Measurements from ENCODE around the gene TMEM126B.
"Not testable (repeated sequence)": the region's sequence is repeated elsewhere in the genome, so short reads cannot be mapped to it uniquely, and the experiment has no call there.

Gene TMEM126B

GRCh38 chr11:85627998-85628770 is at the start of gene TMEM126B:
Gene TMEM126B (plus strand): TSS chr11:85628593. CDS start chr11:85628608, 15 bp downstream.
- DNase-seq, result peak; percentile 98

GRCh38 chr11:85582111-85582510 is 46.3 kb upstream of the TMEM126B start:
- DNase-seq, result no peak

GRCh38 chr11:85589373-85589772 is 39.0 kb upstream of the TMEM126B start:
- DNase-seq, result no peak

- DNase-seq, result peak; percentile 45
These were observed 37.4 kb upstream of the TMEM126B start for GRCh38 chr11:85590848-85591483.

- DNase-seq, result peak; percentile 54
These were observed 33.0 kb upstream of the TMEM126B start for GRCh38 chr11:85595285-85595884.

- DNase-seq, result no peak
These were observed 31.5 kb upstream of the TMEM126B start for GRCh38 chr11:85596886-85597285.

GRCh38 chr11:85599083-85599482 is 29.3 kb upstream of the TMEM126B start:
- DNase-seq, result no peak

- DNase-seq, result no peak
These were observed 25.7 kb upstream of the TMEM126B start for GRCh38 chr11:85602526-85603213.

GRCh38 chr11:85603220-85603619 is 25.2 kb upstream of the TMEM126B start:
- no peak for DNase-seq

GRCh38 chr11:85606237-85606636 is 22.2 kb upstream of the TMEM126B start:
- DNase-seq, result not testable (repeated sequence)

- not testable (repeated sequence) for DNase-seq
These were observed 19.8 kb upstream of the TMEM126B start for GRCh38 chr11:85608621-85609020.

GRCh38 chr11:85609286-85609685 is 19.1 kb upstream of the TMEM126B start:
- not testable (repeated sequence) for DNase-seq

- DNase-seq, result not testable (repeated sequence)
These were observed 16.8 kb upstream of the TMEM126B start for GRCh38 chr11:85611643-85612042.

- peak; percentile 7 for DNase-seq
These were observed 8.9 kb upstream of the TMEM126B start for GRCh38 chr11:85619499-85619898.

GRCh38 chr11:85620256-85620655 is 8.1 kb upstream of the TMEM126B start:
- no peak for DNase-seq

- DNase-seq, result no peak
These were observed 1.9 kb upstream of the TMEM126B start for GRCh38 chr11:85626496-85626895.

GRCh38 chr11:85627332-85627997 is 928 bp upstream of the TMEM126B start, which contains the start of gene DLG2:
Gene DLG2 (minus strand): TSS chr11:85627344.
- DNase-seq, result peak; percentile 53

GRCh38 chr11:85628771-85629341 is 463 bp downstream of the TMEM126B start:
- DNase-seq, result no peak

- no peak for DNase-seq
These were observed 6.4 kb downstream of the TMEM126B start for GRCh38 chr11:85634747-85635146.

- no peak for DNase-seq
These were observed 14.8 kb downstream of the TMEM126B start for GRCh38 chr11:85643191-85643614.

GRCh38 chr11:85647078-85647477 is 18.7 kb downstream of the TMEM126B start:
- no peak for DNase-seq

GRCh38 chr11:85647604-85648299 is 19.4 kb downstream of the TMEM126B start, which contains the start of gene TMEM126A:
Gene TMEM126A (plus strand): TSS chr11:85647967. CDS start chr11:85650256, 2,289 bp downstream.
- DNase-seq, result peak; percentile 85

Data from EL (cell line).